K562 (cell line): ENCODE data around the gene IL15RA. TPM values are rescaled to one million over a fixed set of nuclear protein-coding genes. Genes with fewer than 3 reads are reported as not detected.
A peak's percentile ranks its signal among the peaks of the same experiment; 100 is the strongest.

Experiments used
- ATF7 ChIP-seq: fragments of 450-650 bp; IDR thresholded peaks from 2 replicates; pipeline ENCODE4 v1.7.1; 2014; ENCODE audit warnings: mild to moderate bottlenecking, moderate library complexity
- DEAF1 ChIP-seq: fragments of 450-650 bp; formaldehyde crosslinking; IDR thresholded peaks from 2 replicates; pipeline ENCODE4 v1.4.0; 2020; ENCODE audit warnings: mild to moderate bottlenecking, moderate library complexity
- HEY1 ChIP-seq: fragments of 250-450 bp; sonication (Bioruptor Pico); IDR thresholded peaks from 2 replicates; pipeline ENCODE4 v1.5.0; 2020; ENCODE audit warnings: mild to moderate bottlenecking, moderate library complexity, borderline replicate concordance
- JUNB ChIP-seq: fragments of 450-650 bp; formaldehyde crosslinking; conservative IDR thresholded peaks from 2 replicates; pipeline ENCODE4 v1.4.0; 2020; ENCODE audit warnings: mild to moderate bottlenecking
- MLLT1 ChIP-seq, 2 experiments: fragments of 450-650 bp; IDR thresholded peaks; 2 replicates each; pipeline ENCODE4 v1.6.1; 2016
- MTA1 ChIP-seq: fragments of 450-650 bp; IDR thresholded peaks from 2 replicates; pipeline ENCODE4 v1.6.1; 2017; ENCODE audit warnings: borderline replicate concordance
- MYBL2 ChIP-seq, 2 experiments: fragments of 450-650 bp in 1 of 2; sonication (generic) in 1 of 2; formaldehyde crosslinking in 1 of 2; IDR thresholded peaks; 2 replicates each; pipeline versions ENCODE4 v1.6.1 to v1.8.1; 2017 to 2022; ENCODE audit warnings: borderline replicate concordance in 1 of 2, inconsistent platforms in 1 of 2, low read depth in 1 of 2, mild to moderate bottlenecking in 1 of 2, missing genetic modification reagents in 1 of 2, moderate library complexity in 1 of 2
- NFYB ChIP-seq: IDR thresholded peaks from 2 replicates; pipeline ENCODE4 v1.6.1; 2011; ENCODE audit warnings: mild to moderate bottlenecking, moderate library complexity; ENCODE audit not compliant: insufficient read length; ENCODE audit errors: extremely low read depth
- RAD21 ChIP-seq, 2 experiments: fragments of 250-450 bp in 1 of 2; fragments of 450-650 bp in 1 of 2; sonication (Bioruptor Pico) in 1 of 2; formaldehyde crosslinking in 1 of 2; IDR thresholded peaks in 1 of 2; conservative IDR thresholded peaks in 1 of 2; 2 replicates each; pipeline versions ENCODE4 v1.4.0 to v1.8.0; 2020 to 2022; ENCODE audit warnings: mild to moderate bottlenecking in 2 of 2, moderate library complexity in 1 of 2
- ZNF444 ChIP-seq: fragments of 250-450 bp; sonication (Bioruptor Pico); IDR thresholded peaks from 2 replicates; pipeline ENCODE4 v1.4.0; 2020; ENCODE audit warnings: mild to moderate bottlenecking, moderate library complexity
- ZNF707 ChIP-seq: fragments of 250-450 bp; sonication (Bioruptor Pico); conservative IDR thresholded peaks from 2 replicates; pipeline ENCODE4 v1.8.0; 2022; ENCODE audit warnings: inconsistent platforms, mild to moderate bottlenecking, moderate library complexity
- polyA plus RNA-seq, 8 experiments: library from polyadenylated mRNA; depleted of rRNA in 4 of 8; stranded (reverse) in 5 of 8; unstranded in 3 of 8; fragments of >200 nt; fragmentation: Nextera tagmentation in 2 of 8; fragmentation: Illumina TruSeq in 1 of 8; extraction: Ambion mirVana in 2 of 8; extraction: Trizol in 1 of 8; gene quantifications; 2 replicates each; pipeline versions ENCODE4 v1.2.1 to v1.2.3, GENCODE V29; 2011 to 2014; ENCODE audit warnings: inconsistent platforms in 1 of 8, missing spikeins in 1 of 8
- total RNA-seq, 7 experiments: library from RNA; depleted of rRNA in 6 of 7; stranded (reverse); fragments of >200 nt in 6 of 7; fragmentation: Illumina TruSeq in 2 of 7; extraction: Trizol in 2 of 7; gene quantifications; 2 replicates each; pipeline versions ENCODE4 v1.2.1 to v1.2.3, GENCODE V29; 2011 to 2021; ENCODE audit warnings: low replicate concordance in 1 of 7
- TF ChIP-seq, protein P1 (sequence below): fragments of 200-400 bp; formaldehyde crosslinking; IDR thresholded peaks from 2 replicates; pipeline ENCODE4 v1.6.1; 2017; ENCODE audit warnings: mild to moderate bottlenecking, low read depth, low read length, moderate library complexity
- TF ChIP-seq, protein P2 (sequence below), 2 experiments: fragments of 450-650 bp in 1 of 2; IDR thresholded peaks; 2 replicates each; pipeline ENCODE4 v1.6.1; 2011 to 2017; ENCODE audit warnings: low read depth in 2 of 2, antibody characterized with exemption in 1 of 2, borderline replicate concordance in 1 of 2, low read length in 1 of 2, mild to moderate bottlenecking in 1 of 2, mixed read lengths in 1 of 2; ENCODE audit not compliant: control insufficient read depth in 1 of 2
- TF ChIP-seq, protein P3 (sequence below): fragments of 450-650 bp; formaldehyde crosslinking; IDR thresholded peaks from 2 replicates; pipeline ENCODE4 v1.4.0; 2020; ENCODE audit warnings: mild to moderate bottlenecking, moderate library complexity
- TF ChIP-seq, protein P4 (sequence below): sonication (generic); formaldehyde crosslinking; IDR thresholded peaks from 2 replicates; pipeline ENCODE4 v1.8.0; 2022; ENCODE audit warnings: mild to moderate bottlenecking, missing genetic modification reagents

The IL15RA gene
- total and polyA plus RNA-seq, 9 of the 15 experiments (the other 6 are each of a cell fraction or from before 2014, with no cell fraction given) = 1.2 to 11.7 (median 8.0) TPM

GRCh38 chr10:5971315-5971832 lies 6.0 kb downstream of the IL15RA start (continued):
- no peak for TF ChIP-seq MYBL2 (IDR thresholded peaks at IDR 0.05; ENCODE audit: low read depth)
- no peak for TF ChIP-seq MYBL2 (CRISPR knock-in tag; IDR thresholded peaks at IDR 0.05; ENCODE audit: borderline replicate concordance)
- TF ChIP-seq, protein P1, sequence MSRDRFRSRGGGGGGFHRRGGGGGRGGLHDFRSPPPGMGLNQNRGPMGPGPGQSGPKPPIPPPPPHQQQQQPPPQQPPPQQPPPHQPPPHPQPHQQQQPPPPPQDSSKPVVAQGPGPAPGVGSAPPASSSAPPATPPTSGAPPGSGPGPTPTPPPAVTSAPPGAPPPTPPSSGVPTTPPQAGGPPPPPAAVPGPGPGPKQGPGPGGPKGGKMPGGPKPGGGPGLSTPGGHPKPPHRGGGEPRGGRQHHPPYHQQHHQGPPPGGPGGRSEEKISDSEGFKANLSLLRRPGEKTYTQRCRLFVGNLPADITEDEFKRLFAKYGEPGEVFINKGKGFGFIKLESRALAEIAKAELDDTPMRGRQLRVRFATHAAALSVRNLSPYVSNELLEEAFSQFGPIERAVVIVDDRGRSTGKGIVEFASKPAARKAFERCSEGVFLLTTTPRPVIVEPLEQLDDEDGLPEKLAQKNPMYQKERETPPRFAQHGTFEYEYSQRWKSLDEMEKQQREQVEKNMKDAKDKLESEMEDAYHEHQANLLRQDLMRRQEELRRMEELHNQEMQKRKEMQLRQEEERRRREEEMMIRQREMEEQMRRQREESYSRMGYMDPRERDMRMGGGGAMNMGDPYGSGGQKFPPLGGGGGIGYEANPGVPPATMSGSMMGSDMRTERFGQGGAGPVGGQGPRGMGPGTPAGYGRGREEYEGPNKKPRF = no peak
- TF ChIP-seq, protein P2, sequence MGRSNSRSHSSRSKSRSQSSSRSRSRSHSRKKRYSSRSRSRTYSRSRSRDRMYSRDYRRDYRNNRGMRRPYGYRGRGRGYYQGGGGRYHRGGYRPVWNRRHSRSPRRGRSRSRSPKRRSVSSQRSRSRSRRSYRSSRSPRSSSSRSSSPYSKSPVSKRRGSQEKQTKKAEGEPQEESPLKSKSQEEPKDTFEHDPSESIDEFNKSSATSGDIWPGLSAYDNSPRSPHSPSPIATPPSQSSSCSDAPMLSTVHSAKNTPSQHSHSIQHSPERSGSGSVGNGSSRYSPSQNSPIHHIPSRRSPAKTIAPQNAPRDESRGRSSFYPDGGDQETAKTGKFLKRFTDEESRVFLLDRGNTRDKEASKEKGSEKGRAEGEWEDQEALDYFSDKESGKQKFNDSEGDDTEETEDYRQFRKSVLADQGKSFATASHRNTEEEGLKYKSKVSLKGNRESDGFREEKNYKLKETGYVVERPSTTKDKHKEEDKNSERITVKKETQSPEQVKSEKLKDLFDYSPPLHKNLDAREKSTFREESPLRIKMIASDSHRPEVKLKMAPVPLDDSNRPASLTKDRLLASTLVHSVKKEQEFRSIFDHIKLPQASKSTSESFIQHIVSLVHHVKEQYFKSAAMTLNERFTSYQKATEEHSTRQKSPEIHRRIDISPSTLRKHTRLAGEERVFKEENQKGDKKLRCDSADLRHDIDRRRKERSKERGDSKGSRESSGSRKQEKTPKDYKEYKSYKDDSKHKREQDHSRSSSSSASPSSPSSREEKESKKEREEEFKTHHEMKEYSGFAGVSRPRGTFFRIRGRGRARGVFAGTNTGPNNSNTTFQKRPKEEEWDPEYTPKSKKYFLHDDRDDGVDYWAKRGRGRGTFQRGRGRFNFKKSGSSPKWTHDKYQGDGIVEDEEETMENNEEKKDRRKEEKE (IDR thresholded peaks at IDR 0.05; ENCODE audit: borderline replicate concordance in 1 of 2, control insufficient read depth in 1 of 2, low read depth in 2 of 2, low read length in 1 of 2) = no peak
- no peak for TF ChIP-seq ZNF444 (CRISPR knock-in tag)
- TF ChIP-seq MTA1 = peak; percentile 56; the same call in 1 of the 2 replicates
- TF ChIP-seq NFYB = no peak
- TF ChIP-seq, protein P3, sequence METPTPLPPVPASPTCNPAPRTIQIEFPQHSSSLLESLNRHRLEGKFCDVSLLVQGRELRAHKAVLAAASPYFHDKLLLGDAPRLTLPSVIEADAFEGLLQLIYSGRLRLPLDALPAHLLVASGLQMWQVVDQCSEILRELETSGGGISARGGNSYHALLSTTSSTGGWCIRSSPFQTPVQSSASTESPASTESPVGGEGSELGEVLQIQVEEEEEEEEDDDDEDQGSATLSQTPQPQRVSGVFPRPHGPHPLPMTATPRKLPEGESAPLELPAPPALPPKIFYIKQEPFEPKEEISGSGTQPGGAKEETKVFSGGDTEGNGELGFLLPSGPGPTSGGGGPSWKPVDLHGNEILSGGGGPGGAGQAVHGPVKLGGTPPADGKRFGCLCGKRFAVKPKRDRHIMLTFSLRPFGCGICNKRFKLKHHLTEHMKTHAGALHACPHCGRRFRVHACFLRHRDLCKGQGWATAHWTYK (CRISPR knock-in tag) = no peak
- TF ChIP-seq RAD21 (CRISPR knock-in tag; conservative IDR thresholded peaks at IDR 0.05 in 1 of 2, IDR thresholded peaks at IDR 0.05 in 1 of 2) = no peak
- TF ChIP-seq ZNF707 = no peak
- TF ChIP-seq MLLT1 (IDR thresholded peaks at IDR 0.05) = no peak
- TF ChIP-seq JUNB (CRISPR knock-in tag) = no peak
- TF ChIP-seq HEY1 (CRISPR knock-in tag) = no peak
- peak; percentile 74; the same call in 1 of the 2 replicates for TF ChIP-seq ATF7
- TF ChIP-seq, protein P4, sequence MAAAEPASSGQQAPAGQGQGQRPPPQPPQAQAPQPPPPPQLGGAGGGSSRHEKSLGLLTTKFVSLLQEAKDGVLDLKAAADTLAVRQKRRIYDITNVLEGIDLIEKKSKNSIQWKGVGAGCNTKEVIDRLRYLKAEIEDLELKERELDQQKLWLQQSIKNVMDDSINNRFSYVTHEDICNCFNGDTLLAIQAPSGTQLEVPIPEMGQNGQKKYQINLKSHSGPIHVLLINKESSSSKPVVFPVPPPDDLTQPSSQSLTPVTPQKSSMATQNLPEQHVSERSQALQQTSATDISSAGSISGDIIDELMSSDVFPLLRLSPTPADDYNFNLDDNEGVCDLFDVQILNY = no peak
- no peak for TF ChIP-seq DEAF1
